ENCODE results near the gene STK32C.

- TF ChIP-seq CTCF (IDR thresholded peaks at IDR 0.05 in 8 of 11, conservative IDR thresholded peaks at IDR 0.05 in 3 of 11) (no peak), POLR2A (IDR thresholded peaks at IDR 0.05) (no peak), POLR2AphosphoS5 (IDR thresholded peaks at IDR 0.05) (no peak)
These were observed 97.7 kb downstream of the STK32C start for GRCh38 chr10:132209978-132210530.

All from spleen (tissue), 7 donors.